A549 treated with GW870086 at 1 μM for 4 hours (cell line): ENCODE results near the gene HNRNPU. TPM values are rescaled to one million over a fixed set of nuclear protein-coding genes. Genes with fewer than 3 reads are reported as not detected.

ENCODE experiments used
- total RNA-seq: library from RNA; stranded (reverse); fragments of 200-300 nt; extraction: Qiagen RNA extraction; gene quantifications from 5 replicates; pipeline ENCODE4 v1.2.3, GENCODE V29; 2022; ENCODE audit warnings: low read depth

Gene HNRNPU
- 313 to 395 TPM (median 344 TPM) in 5 replicates for total RNA-seq

DNA sequence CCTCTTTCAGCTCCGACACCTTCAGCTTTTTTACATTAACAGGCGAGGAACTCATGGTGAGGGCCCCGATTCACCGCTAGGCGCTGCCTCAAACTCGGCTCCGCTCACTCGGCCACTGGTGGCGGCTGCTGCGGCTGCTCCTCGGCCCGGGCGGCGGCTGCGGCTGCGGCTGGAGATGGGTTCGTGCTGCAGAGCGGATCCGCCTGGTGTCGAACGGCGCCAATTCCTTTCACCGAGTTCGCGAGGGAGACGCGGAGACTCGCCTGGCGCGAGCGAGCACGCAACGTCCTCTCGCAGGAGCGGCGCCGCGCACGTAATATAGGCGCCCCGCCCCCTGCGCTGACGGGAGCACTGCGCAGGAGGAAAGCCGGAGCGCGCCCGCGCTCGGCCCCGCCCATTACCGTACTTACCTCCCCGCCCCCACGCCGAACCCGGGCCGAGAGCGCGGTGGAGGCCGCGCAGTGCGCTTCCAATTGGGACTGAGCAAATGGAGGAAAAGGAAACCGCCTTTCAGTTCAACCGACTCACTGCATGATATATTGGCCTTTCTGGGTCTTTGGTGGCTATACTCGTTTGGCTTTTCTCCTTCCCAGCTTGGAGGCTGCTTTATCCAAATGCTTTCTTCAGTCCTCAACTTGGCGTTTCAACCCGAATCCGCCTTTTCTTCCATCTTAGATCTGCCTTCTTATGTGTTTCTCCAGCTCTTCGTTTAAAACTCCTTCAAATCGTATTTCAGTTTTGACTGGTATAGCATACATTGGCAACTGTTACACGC, at the start of gene HNRNPU:
HNRNPU (minus strand) TSS at position 291 of the 775 bp plus-strand sequence; CDS start at position 55, 236 bp downstream.

DNA sequence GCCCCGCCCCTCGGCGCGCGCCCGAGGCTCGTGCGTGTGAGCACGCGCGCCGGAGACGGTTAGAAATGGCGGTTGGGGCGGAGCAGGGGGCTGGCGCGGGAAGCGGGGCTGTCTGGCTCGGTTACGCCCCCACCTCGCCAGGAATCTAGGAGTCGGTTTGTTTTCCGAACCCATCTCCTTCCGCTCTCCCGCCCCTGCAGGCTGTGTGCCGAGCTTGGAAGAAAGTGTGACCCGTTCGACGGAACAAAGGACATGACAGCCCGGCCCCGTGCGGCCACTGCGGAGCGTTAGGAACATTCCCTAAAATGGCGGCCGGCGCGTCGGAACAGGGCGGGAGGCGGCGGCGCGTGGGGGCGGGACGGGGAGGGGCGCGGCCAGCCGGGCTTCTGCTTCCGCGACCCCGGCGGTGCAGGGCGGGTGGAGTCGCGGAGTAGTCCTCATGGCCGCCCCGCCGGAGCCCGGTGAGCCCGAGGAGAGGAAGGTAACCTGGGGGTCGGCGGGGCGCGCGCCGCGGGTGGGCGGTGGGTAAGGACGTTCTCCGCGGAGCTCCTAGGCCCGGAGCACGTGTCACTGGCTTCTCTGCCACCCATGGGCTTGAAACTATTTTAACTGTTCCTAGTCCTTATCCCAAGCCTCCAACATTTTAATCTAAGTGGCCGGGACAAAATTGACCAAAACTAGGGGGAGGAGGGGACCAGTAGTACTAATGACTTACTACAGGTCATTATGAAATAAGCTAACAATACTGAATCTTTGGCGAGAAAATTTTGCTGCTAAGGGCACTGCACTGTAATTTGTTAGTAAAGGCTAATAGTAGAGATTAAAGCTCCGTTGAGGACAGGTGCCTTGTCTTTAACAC, 28.8 kb downstream of the HNRNPU start, which contains the start of gene COX20:
COX20 (plus strand) TSS at position 383 of the 859 bp plus-strand sequence; CDS start at position 440, 57 bp downstream.

Other genes with a start within 250 kb of the HNRNPU start
- 25.1 to 34.8 TPM (median 31.1 TPM) in 5 replicates for gene DESI2, start 211.4 kb downstream of the HNRNPU start, total RNA-seq
- gene COX20, start 28.9 kb downstream of the HNRNPU start, total RNA-seq: 38.5 to 50.8 TPM (median 48.0 TPM) in 5 replicates